Heart right ventricle (tissue), 16 donors: ENCODE measurements around the gene BICC1. TPM values are rescaled to one million over a fixed set of nuclear protein-coding genes. Genes with fewer than 3 reads are reported as not detected.

ENCODE experiments used
- ATAC-seq, 8 donors: fragments of 200-7000 bp; cut with Tn5 transposase; one replicate each; pipeline ENCODE4 v1.9.1; 2020; ENCODE audit warnings: mild to moderate bottlenecking in 8 of 8, moderate library complexity in 8 of 8, moderate number of reproducible peaks in 1 of 8
- DNase-seq, 2 donors: peaks; one replicate each; pipeline ENCODE4 v3.0.0-alpha.2; 2020
- H3K27ac ChIP-seq, 10 donors: fragments of 200-600 bp; sonication (generic) in 2 of 10; one replicate each; pipeline versions ENCODE4 v1.5.0 to v1.8.0; 2020 to 2022; ENCODE audit warnings: mild to moderate bottlenecking in 3 of 10
- H3K27me3 ChIP-seq, 7 donors: fragments of 200-600 bp; one replicate each; pipeline ENCODE4 v1.8.0; 2021 to 2022; ENCODE audit warnings: mild to moderate bottlenecking in 2 of 7
- H3K36me3 ChIP-seq, 9 donors: fragments of 200-600 bp; sonication (generic) in 1 of 9; one replicate each; pipeline versions ENCODE4 v1.5.0 to v1.8.0; 2020 to 2022; ENCODE audit warnings: mild to moderate bottlenecking in 2 of 9
- H3K4me1 ChIP-seq, 9 donors: fragments of 200-600 bp; sonication (generic) in 1 of 9; one replicate each; pipeline versions ENCODE4 v1.5.0 to v1.8.0; 2020 to 2022; ENCODE audit warnings: mild to moderate bottlenecking in 4 of 9
- H3K4me3 ChIP-seq, 10 donors: fragments of 200-600 bp; sonication (generic) in 2 of 10; one replicate each; pipeline versions ENCODE4 v1.5.0 to v1.8.0; 2020 to 2022; ENCODE audit warnings: mild to moderate bottlenecking in 7 of 10, moderate library complexity in 2 of 10
- H3K9me3 ChIP-seq, 11 donors: fragments of 200-600 bp in 10 of 11; sonication (generic) in 2 of 11; one replicate each; pipeline versions ENCODE4 v1.5.0 to v1.8.0; 2013 to 2022; ENCODE audit warnings: mild to moderate bottlenecking in 2 of 11, control low read depth in 1 of 11, moderate library complexity in 1 of 11
- CTCF ChIP-seq, 9 donors: fragments of 200-600 bp; sonication (generic) in 2 of 9; IDR thresholded peaks; one replicate each; pipeline versions ENCODE4 v1.5.0 to v1.8.0; 2021 to 2022; ENCODE audit warnings: antibody characterized with exemption in 9 of 9, mild to moderate bottlenecking in 5 of 9, moderate library complexity in 1 of 9
- WGBS, 2 donors: extraction: QIAGEN DNeasy Blood & Tissue Kit; methylation state at CpG; one replicate each; pipeline ENCODE4 v1.1.7; 2013; ENCODE audit warnings: inconsistent platforms in 1 of 2; 5-methylcytosine and 5-hydroxymethylcytosine counted together
- intact Hi-C, 10 donors: fragments of 100-400 bp; cut with DNase I; formaldehyde crosslinking; loops; one replicate each; pipeline versions ENCODE4 v1.11.1 to v1.14.2; 2022
- polyA plus RNA-seq, 2 donors: library from polyadenylated mRNA; stranded (reverse); fragments of 200-250 nt; gene quantifications; one replicate each; pipeline ENCODE4 v1.2.3, GENCODE V29; 2013
- total RNA-seq, 10 donors: library from RNA; stranded (reverse); fragmentation: NEBNext Ultra II Directional in 3 of 10; extraction: Animal tissue kit (Norgen Biotek cat#: 25700) in 3 of 10; gene quantifications; one replicate each; pipeline versions ENCODE4 v1.2.1 to v1.2.4, GENCODE V29; 2021 to 2023
- donor health status: Arrhythmogenic right ventricular cardiomyopathy.
- donor health status: ischemic (EF 13 %, LVEDD 7.1; RV severe dilation, severe dysfunction).
- donor health status: healthy with polysubstance abuse.
- donor health status: DM: no; HTN: yes; CAD: no.
- donor health status: DM: no; HTN: no; CAD: no.
- donor health status: ischemic (EF 25% LVEDD 6.9; RV normal size, moderate dysfunction).
- donor health status: ischemic (EF 25% LVEDD 5.7; RV mildly dilated, moderate dysfunction).
- donor health status: healthy.
- donor health status: DM: yes; HTN: yes; CAD: no.
- donor health status: Ischemic cardiomyopathy.
- donor health status: ischemic (EF 35%, LVEDD 5.7; RV mildly dilated, moderate dysfunction).
- donor health status: nonischemic (EF 11% LVEDD 7.7; RV severe dilation, severe dysfunction).
- donor health status: DM: yes; HTN: yes; CAD: no.
- donor health status: PGD.
- donor health status: ischemic (EF 29% LVEDD 5.4; RV normal size, mild dysfunction).
- donor health status: nonischemic (EF 23%, LVEDD 6.1; RV moderate dilation, normal function).

Gene BICC1
- total and polyA plus RNA-seq, 12 donors, result 1.6 to 9.2 (median 5.0) TPM

GRCh38 chr10:58806323-58806722 is 293.7 kb downstream of the BICC1 start:
- peaks cover 0 to 10% (median 0%) of the 10 kb centered on the region in 9 donors for H3K36me3 ChIP-seq
- no peak overlapping the region for H3K27ac ChIP-seq
- ATAC-seq (no peak), DNase-seq (no peak)
- WGBS, 2 donors, result 90 to 100% methylated on average over 1 of the region's 1 CpG
- intact Hi-C loops, result no loop called here
- H3K9me3 ChIP-seq, result no peaks in the 10 kb centered on the region
- no peaks in the 10 kb centered on the region for H3K27me3 ChIP-seq
- peaks cover 0 to 5% (median 0%) of the 10 kb centered on the region in 9 donors for H3K4me1 ChIP-seq
- TF ChIP-seq CTCF (IDR thresholded peaks at IDR 0.05), result no peak
- H3K4me3 ChIP-seq, result no peak overlapping the region

GRCh38 chr10:58806970-58807628 is 294.4 kb downstream of the BICC1 start:
- Histone ChIP-seq H3K9me3 (no peaks in the 10 kb centered on the region), H3K4me1 (peaks cover 0 to 5% (median 0%) of the 10 kb centered on the region in 9 donors), H3K36me3 (peaks cover 0 to 5% (median 0%) of the 10 kb centered on the region in 9 donors), H3K27me3 (no peaks in the 10 kb centered on the region), H3K4me3 (no peak overlapping the region), H3K27ac (peak overlapping the region in 1 of 10 donors; percentile 6)
- 84 to 90% methylated on average over 4 of the region's 4 CpGs for WGBS, 2 donors
- DNase-seq, result no peak
- ATAC-seq, result no peak
- no peak for TF ChIP-seq CTCF (IDR thresholded peaks at IDR 0.05)
- intact Hi-C loops, result no loop called here

GRCh38 chr10:58807629-58808022 is 295.0 kb downstream of the BICC1 start:
- DNase-seq (no peak), ATAC-seq (peak in 4 of 8 donors; percentile 30 to 89 (median 70))
- no peak for TF ChIP-seq CTCF (IDR thresholded peaks at IDR 0.05)
- H3K27ac ChIP-seq, result peak overlapping the region in 1 of 10 donors; percentile 6
- intact Hi-C loops, result no loop called here
- H3K36me3 ChIP-seq, result peaks cover 0 to 5% (median 0%) of the 10 kb centered on the region in 9 donors
- no peak overlapping the region for H3K4me3 ChIP-seq
- H3K4me1 ChIP-seq, result peaks cover 0 to 5% (median 0%) of the 10 kb centered on the region in 9 donors
- H3K9me3 ChIP-seq, result no peaks in the 10 kb centered on the region
- H3K27me3 ChIP-seq, result no peaks in the 10 kb centered on the region
- 39 to 58% methylated on average over 4 of the region's 4 CpGs for WGBS, 2 donors

GRCh38 chr10:58810751-58811150 is 298.1 kb downstream of the BICC1 start:
- intact Hi-C loops, result no loop called here
- ATAC-seq (no peak), DNase-seq (no peak)
- Histone ChIP-seq H3K27ac (no peak overlapping the region), H3K4me3 (no peak overlapping the region), H3K9me3 (no peaks in the 10 kb centered on the region), H3K27me3 (no peaks in the 10 kb centered on the region), H3K36me3 (peaks cover 0 to 10% (median 0%) of the 10 kb centered on the region in 9 donors), H3K4me1 (peaks cover 0 to 5% (median 0%) of the 10 kb centered on the region in 9 donors)
- no peak for TF ChIP-seq CTCF (IDR thresholded peaks at IDR 0.05)
- 87 to 96% methylated on average over 2 of the region's 2 CpGs for WGBS, 2 donors
